HTERT RPE-1 (cell line): ENCODE results near the gene C8G.

Source experiments
- in situ Hi-C: fragments of 300-500 bp; cut with MboI; formaldehyde crosslinking; loops from 4 replicates; pipeline ENCODE4 v1.14.3; 2020; ENCODE audit warnings: low sequenced_read_pairs

C8G gene

GRCh38 chr9:136964833-136965422, 19.9 kb downstream of the C8G start:
- in situ Hi-C loops, result no loop called here

GRCh38 chr9:136965771-136966484, 20.9 kb downstream of the C8G start:
- in situ Hi-C loops, result no loop called here

- in situ Hi-C loops, result no loop called here
Measured at GRCh38 chr9:136968333-136969127, 23.5 kb downstream of the C8G start.

- in situ Hi-C loops, result no loop called here
Measured at GRCh38 chr9:136969150-136969549, 24.1 kb downstream of the C8G start.

GRCh38 chr9:136969774-136970173, 24.7 kb downstream of the C8G start:
- in situ Hi-C loops, result no loop called here

GRCh38 chr9:136970361-136970760, 25.3 kb downstream of the C8G start:
- in situ Hi-C loops, result no loop called here

GRCh38 chr9:136971746-136972145, 26.7 kb downstream of the C8G start:
- in situ Hi-C loops, result no loop called here

GRCh38 chr9:136972335-136972734, 27.3 kb downstream of the C8G start:
- in situ Hi-C loops, result no loop called here

GRCh38 chr9:136972743-136973142, 27.7 kb downstream of the C8G start:
- in situ Hi-C loops, result no loop called here

GRCh38 chr9:136973618-136974617, 28.9 kb downstream of the C8G start:
- in situ Hi-C loops, result no loop called here

GRCh38 chr9:136974817-136975535, 29.9 kb downstream of the C8G start:
- in situ Hi-C loops, result no loop called here

GRCh38 chr9:136975644-136976043, 30.6 kb downstream of the C8G start:
- in situ Hi-C loops, result no loop called here

- in situ Hi-C loops, result no loop called here
Measured at GRCh38 chr9:136977223-136977622, 32.2 kb downstream of the C8G start, which contains the start of gene PTGDS. Gene PTGDS, plus strand, starts transcription at chr9:136977504. Its CDS starts 75 bp downstream, at chr9:136977579.

GRCh38 chr9:136977649-136978072, 32.6 kb downstream of the C8G start:
- in situ Hi-C loops, result no loop called here

- in situ Hi-C loops, result no loop called here
Measured at GRCh38 chr9:136978073-136978864, 33.2 kb downstream of the C8G start.

- in situ Hi-C loops, result no loop called here
Measured at GRCh38 chr9:136978865-136979544, 34.0 kb downstream of the C8G start.

- in situ Hi-C loops, result no loop called here
Measured at GRCh38 chr9:136979769-136980587, 34.9 kb downstream of the C8G start.
